Cardiac septum (tissue), 1 donor: Measurements from ENCODE around the gene ATP8A2. TPM values are rescaled to one million over a fixed set of nuclear protein-coding genes. Genes with fewer than 3 reads are reported as not detected.

Experiments
- DNase-seq: peaks from one replicate; pipeline ENCODE4 v3.0.0-alpha.2; 2020; ENCODE audit warnings: low spot score
- intact Hi-C: fragments of 100-400 bp; cut with DNase I; formaldehyde crosslinking; loops from one replicate; pipeline ENCODE4 v1.14.0; 2022
- total RNA-seq: library from RNA; stranded (reverse); fragmentation: NEBNext Ultra II Directional; extraction: Animal tissue kit (Norgen Biotek cat#: 25700); gene quantifications from one replicate; pipeline ENCODE4 v1.2.1, GENCODE V29; 2021
- donor health status: DM: no; HTN: no; CAD: no.

ATP8A2 gene
- total RNA-seq, 1 donor from 2014 or later, result 0.08 TPM

- intact Hi-C loops, result no loop called here
- no peak for DNase-seq
Measured at GRCh38 chr13:25988661-25989060, 616.9 kb downstream of the ATP8A2 start.

GRCh38 chr13:25990801-25991200 is 619.0 kb downstream of the ATP8A2 start:
- intact Hi-C loops, result no loop called here
- DNase-seq, result no peak

GRCh38 chr13:25992076-25992475 is 620.3 kb downstream of the ATP8A2 start:
- intact Hi-C loops, result no loop called here
- DNase-seq, result no peak

GRCh38 chr13:26007261-26008125 is 635.7 kb downstream of the ATP8A2 start:
- intact Hi-C loops, result no loop called here
- no peak for DNase-seq

GRCh38 chr13:26010487-26011207 is 638.9 kb downstream of the ATP8A2 start:
- intact Hi-C loops, result no loop called here
- no peak for DNase-seq

- intact Hi-C loops, result no loop called here
Measured at GRCh38 chr13:26011208-26011573, 639.4 kb downstream of the ATP8A2 start.

GRCh38 chr13:26011996-26012821 is 640.4 kb downstream of the ATP8A2 start:
- intact Hi-C loops, result no loop called here

More at GRCh38 chr13:26011208-26011573, 639.4 kb downstream of the ATP8A2 start:
- no peak for DNase-seq

GRCh38 chr13:26012995-26013394 is 641.2 kb downstream of the ATP8A2 start:
- intact Hi-C loops, result no loop called here
- no peak for DNase-seq

More at GRCh38 chr13:26011996-26012821, 640.4 kb downstream of the ATP8A2 start:
- DNase-seq, result no peak

- intact Hi-C loops, result no loop called here
- DNase-seq, result no peak
Measured at GRCh38 chr13:26015271-26016125, 643.7 kb downstream of the ATP8A2 start.

GRCh38 chr13:26016189-26016588 is 644.4 kb downstream of the ATP8A2 start:
- intact Hi-C loops, result no loop called here
- DNase-seq, result no peak

GRCh38 chr13:26017196-26017921 is 645.6 kb downstream of the ATP8A2 start:
- DNase-seq, result no peak

GRCh38 chr13:26017932-26018665 is 646.3 kb downstream of the ATP8A2 start:
- intact Hi-C loops, result no loop called here
- DNase-seq, result no peak

More at GRCh38 chr13:26017196-26017921, 645.6 kb downstream of the ATP8A2 start:
- intact Hi-C loops, result no loop called here

GRCh38 chr13:26019251-26019650 is 647.5 kb downstream of the ATP8A2 start:
- intact Hi-C loops, result no loop called here
- DNase-seq, result no peak

GRCh38 chr13:26019881-26020870 is 648.4 kb downstream of the ATP8A2 start:
- DNase-seq, result no peak
- intact Hi-C loops, result no loop called here

- intact Hi-C loops, result no loop called here
- no peak for DNase-seq
Measured at GRCh38 chr13:26020891-26021290, 649.1 kb downstream of the ATP8A2 start.

- intact Hi-C loops, result no loop called here
- no peak for DNase-seq
Measured at GRCh38 chr13:26021516-26021915, 649.7 kb downstream of the ATP8A2 start.

- no peak for DNase-seq
- intact Hi-C loops, result no loop called here
Measured at GRCh38 chr13:26021956-26022355, 650.2 kb downstream of the ATP8A2 start.
